Vagina (tissue), 2 donors: ENCODE measurements around the gene NIPAL4. TPM values are rescaled to one million over a fixed set of nuclear protein-coding genes. Genes with fewer than 3 reads are reported as not detected.
"Not testable (repeated sequence)": the region's sequence is repeated elsewhere in the genome, so short reads cannot be mapped to it uniquely, and the experiment has no call there.

Experiments
- DNase-seq, 2 donors: peaks; one replicate each; pipeline ENCODE4 v3.0.0-alpha.2; 2017; ENCODE audit errors: extremely low spot score in 2 of 2
- H3K27ac ChIP-seq: fragments of 200-600 bp; sonication (generic); one replicate; pipeline ENCODE4 v1.5.1; 2019
- H3K27me3 ChIP-seq: fragments of 200-600 bp; sonication (generic); one replicate; pipeline ENCODE4 v1.5.1; 2019
- H3K36me3 ChIP-seq, 2 donors: fragments of 200-600 bp; sonication (generic); one replicate each; pipeline ENCODE4 v1.5.1; 2017 to 2019
- H3K4me1 ChIP-seq: fragments of 200-600 bp; sonication (generic); one replicate; pipeline ENCODE4 v1.5.1; 2019
- H3K4me3 ChIP-seq, 2 donors: fragments of 200-600 bp; sonication (generic); 1 replicate in 1 of 2; 2 replicates in 1 of 2; pipeline ENCODE4 v1.5.1; 2016 to 2019
- H3K9me3 ChIP-seq: fragments of 200-600 bp; sonication (generic); one replicate; pipeline ENCODE4 v1.5.1; 2019
- CTCF ChIP-seq, 3 experiments: fragments of 450-650 bp in 2 of 3; fragments of 200-600 bp in 1 of 3; sonication (generic) in 1 of 3; IDR thresholded peaks; one replicate each; pipeline ENCODE4 v1.5.1; 2017 to 2019; ENCODE audit warnings: antibody characterized with exemption in 3 of 3, mild to moderate bottlenecking in 2 of 3, moderate library complexity in 2 of 3
- POLR2A ChIP-seq, 2 donors: fragments of 450-650 bp; IDR thresholded peaks; one replicate each; pipeline ENCODE4 v1.6.1; 2017; ENCODE audit warnings: antibody characterized with exemption in 2 of 2, mild to moderate bottlenecking in 2 of 2, moderate library complexity in 2 of 2
- POLR2AphosphoS5 ChIP-seq, 2 donors: sonication (generic); formaldehyde crosslinking; IDR thresholded peaks; one replicate each; pipeline ENCODE4 v1.9.0; 2017; ENCODE audit warnings: antibody characterized with exemption in 2 of 2, mild to moderate bottlenecking in 2 of 2, low read depth in 1 of 2; ENCODE audit not compliant: insufficient read depth in 1 of 2
- intact Hi-C: fragments of 100-400 bp; cut with DNase I; formaldehyde crosslinking; loops from one replicate; pipeline ENCODE4 v1.15.1; 2023
- total RNA-seq: library from RNA; depleted of rRNA; stranded (reverse); fragments of >200 nt; gene quantifications from one replicate; pipeline ENCODE4 v1.2.3, GENCODE V29; 2016

Gene NIPAL4
- total RNA-seq, 1 donor from 2014 or later: 12.0 TPM

GRCh38 chr5:157479612-157480510 lies 19.8 kb downstream of the NIPAL4 start:
- H3K4me1 ChIP-seq: no peaks in the 10 kb centered on the region
- no peaks in the 10 kb centered on the region for H3K27me3 ChIP-seq
- no peak overlapping the region for H3K27ac ChIP-seq
- no peaks in the 10 kb centered on the region for H3K9me3 ChIP-seq
- H3K36me3 ChIP-seq: no peaks in the 10 kb centered on the region
- TF ChIP-seq CTCF (IDR thresholded peaks at IDR 0.05) (no peak), POLR2AphosphoS5 (IDR thresholded peaks at IDR 0.05; ENCODE audit: insufficient read depth in 1 of 2, low read depth in 1 of 2) (no peak), POLR2A (IDR thresholded peaks at IDR 0.05) (no peak)
- no peak for DNase-seq
- no peak overlapping the region for H3K4me3 ChIP-seq
- intact Hi-C loops: no loop called here

- Histone ChIP-seq H3K27ac (no peak overlapping the region), H3K4me3 (no peak overlapping the region), H3K27me3 (no peaks in the 10 kb centered on the region), H3K36me3 (no peaks in the 10 kb centered on the region), H3K9me3 (no peaks in the 10 kb centered on the region), H3K4me1 (no peaks in the 10 kb centered on the region)
- TF ChIP-seq POLR2AphosphoS5 (IDR thresholded peaks at IDR 0.05; ENCODE audit: insufficient read depth in 1 of 2, low read depth in 1 of 2) (no peak), CTCF (IDR thresholded peaks at IDR 0.05) (no peak), POLR2A (IDR thresholded peaks at IDR 0.05) (no peak)
- intact Hi-C loops: no loop called here
- DNase-seq: no peak
Observed at GRCh38 chr5:157481265-157481664, 21.3 kb downstream of the NIPAL4 start.

- Histone ChIP-seq H3K27me3 (no peaks in the 10 kb centered on the region), H3K36me3 (no peaks in the 10 kb centered on the region), H3K4me1 (no peaks in the 10 kb centered on the region), H3K4me3 (no peak overlapping the region), H3K9me3 (no peaks in the 10 kb centered on the region), H3K27ac (no peak overlapping the region)
- intact Hi-C loops: no loop called here
- DNase-seq: no peak
- no peak for TF ChIP-seq POLR2A (IDR thresholded peaks at IDR 0.05)
- no peak for TF ChIP-seq CTCF (IDR thresholded peaks at IDR 0.05)
- TF ChIP-seq POLR2AphosphoS5 (IDR thresholded peaks at IDR 0.05; ENCODE audit: insufficient read depth in 1 of 2, low read depth in 1 of 2): no peak
Observed at GRCh38 chr5:157481666-157482065, 21.7 kb downstream of the NIPAL4 start.

- intact Hi-C loops, H3K36me3 ChIP-seq, H3K9me3 ChIP-seq, H3K27ac ChIP-seq, H3K27me3 ChIP-seq, H3K4me3 ChIP-seq, H3K4me1 ChIP-seq, DNase-seq: not testable (repeated sequence)
Observed at GRCh38 chr5:157482702-157483101, 22.7 kb downstream of the NIPAL4 start.

- Histone ChIP-seq H3K27ac (no peak overlapping the region), H3K9me3 (no peaks in the 10 kb centered on the region), H3K36me3 (no peaks in the 10 kb centered on the region), H3K4me3 (no peak overlapping the region), H3K27me3 (no peaks in the 10 kb centered on the region), H3K4me1 (no peaks in the 10 kb centered on the region)
- DNase-seq: no peak
- intact Hi-C loops: no loop called here
- no peak for TF ChIP-seq POLR2A (IDR thresholded peaks at IDR 0.05)
- no peak for TF ChIP-seq POLR2AphosphoS5 (IDR thresholded peaks at IDR 0.05; ENCODE audit: insufficient read depth in 1 of 2, low read depth in 1 of 2)
- no peak for TF ChIP-seq CTCF (IDR thresholded peaks at IDR 0.05)
Observed at GRCh38 chr5:157484768-157485167, 24.8 kb downstream of the NIPAL4 start.
